ENCODE data around the gene TENM4. TPM values are rescaled to one million over a fixed set of nuclear protein-coding genes. Genes with fewer than 3 reads are reported as not detected.
A peak's percentile ranks its signal among the peaks of the same experiment; 100 is the strongest.

TENM4 gene
- polyA plus RNA-seq, 3 donors, result 21.1 to 26.5 (median 26.0) TPM

DNA sequence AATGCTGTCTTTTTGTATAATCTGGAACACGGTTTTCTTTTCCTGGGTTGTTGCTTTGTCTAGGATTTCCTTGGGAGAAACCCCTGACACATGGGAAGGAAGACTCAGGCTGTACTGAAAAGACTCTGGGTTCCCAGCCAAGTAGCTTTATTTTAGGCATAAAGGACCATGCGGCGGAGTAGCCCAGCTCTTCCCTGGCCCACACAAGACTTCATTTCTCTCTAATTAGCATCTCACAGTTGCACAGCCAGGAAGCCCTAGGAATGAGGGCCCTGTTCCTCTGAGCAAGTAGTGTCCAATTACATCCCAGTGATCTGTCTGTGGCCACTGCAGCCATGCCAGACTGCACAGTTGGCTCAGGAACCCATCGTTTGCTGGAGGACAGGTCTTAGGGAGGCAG is 319.5 kb downstream of the TENM4 start:
- no peak for DNase-seq

DNA sequence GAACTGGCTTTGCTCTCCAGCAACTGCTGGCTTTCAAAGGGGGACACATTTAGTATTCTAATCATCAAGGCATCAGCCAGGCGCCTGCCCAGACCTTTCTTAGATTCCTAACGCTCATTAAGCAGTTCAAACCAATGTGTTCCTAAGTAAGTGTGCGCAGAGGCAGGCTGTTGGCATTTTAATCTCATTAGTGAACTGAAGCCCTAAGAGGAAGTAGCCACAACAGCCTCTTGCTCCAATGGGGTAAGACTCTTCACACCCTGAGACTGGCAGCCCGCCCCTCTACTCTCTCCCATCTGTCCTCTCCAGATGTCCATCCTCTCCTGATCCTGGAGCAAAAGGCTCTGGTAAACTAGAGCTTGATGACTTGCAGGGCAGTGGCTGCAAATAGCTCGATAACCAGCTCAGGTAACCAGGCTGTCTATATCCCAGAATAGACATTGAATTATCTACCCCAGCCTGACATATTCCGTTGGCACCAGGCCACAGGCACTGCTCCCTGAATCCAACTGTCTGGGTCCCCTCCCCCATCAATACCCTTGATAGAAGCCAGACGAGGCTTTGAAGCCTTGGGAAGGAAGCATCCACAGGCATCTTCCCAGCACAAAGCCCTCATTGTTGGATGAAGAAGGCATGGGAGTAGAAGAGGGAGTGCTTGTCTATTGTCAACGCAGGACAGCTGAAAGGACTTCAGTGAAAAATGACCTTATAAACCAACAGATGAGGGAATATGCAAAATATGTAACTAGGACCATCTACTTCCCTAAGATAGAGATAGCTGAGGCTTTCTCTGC is 321.1 kb downstream of the TENM4 start:
- no peak for DNase-seq

DNA sequence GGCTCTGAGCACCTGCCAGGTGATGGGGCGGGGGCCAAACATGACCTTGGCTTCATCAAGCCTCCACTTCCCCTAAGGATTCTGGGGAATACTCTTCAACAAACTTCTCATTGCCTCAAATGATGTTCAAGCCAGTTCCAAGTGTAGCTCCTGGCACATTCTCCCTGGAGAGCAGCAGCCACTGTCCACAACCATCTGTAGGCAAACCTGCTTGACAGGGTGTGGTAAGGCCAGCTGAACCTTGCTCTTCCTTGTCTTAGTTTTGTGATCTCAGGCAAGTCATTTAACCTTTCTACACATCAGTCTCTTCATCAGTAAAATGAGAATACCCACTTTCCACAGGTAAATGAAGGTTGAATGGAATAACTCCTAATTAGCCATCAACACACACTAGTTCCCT is 323.3 kb downstream of the TENM4 start:
- no peak for DNase-seq

DNA sequence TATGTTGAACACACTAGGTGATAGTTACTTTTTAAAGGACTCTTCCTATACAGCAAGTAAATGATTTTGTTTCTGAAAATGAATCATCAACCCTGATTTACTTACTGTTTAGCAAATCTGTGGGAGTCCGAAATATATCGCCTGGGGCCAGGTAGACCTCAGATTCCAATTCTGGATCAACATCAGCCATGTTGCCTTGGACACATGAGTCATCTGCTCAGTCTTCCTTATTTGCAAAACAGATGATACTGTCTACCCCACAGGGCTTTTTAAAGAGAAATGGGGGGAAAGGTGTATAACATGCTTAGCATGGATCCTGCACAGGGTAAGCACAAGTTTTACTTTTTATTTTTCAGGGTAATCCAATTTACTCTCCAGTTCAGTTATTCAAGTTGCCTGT is 324.2 kb downstream of the TENM4 start:
- no peak for DNase-seq

DNA sequence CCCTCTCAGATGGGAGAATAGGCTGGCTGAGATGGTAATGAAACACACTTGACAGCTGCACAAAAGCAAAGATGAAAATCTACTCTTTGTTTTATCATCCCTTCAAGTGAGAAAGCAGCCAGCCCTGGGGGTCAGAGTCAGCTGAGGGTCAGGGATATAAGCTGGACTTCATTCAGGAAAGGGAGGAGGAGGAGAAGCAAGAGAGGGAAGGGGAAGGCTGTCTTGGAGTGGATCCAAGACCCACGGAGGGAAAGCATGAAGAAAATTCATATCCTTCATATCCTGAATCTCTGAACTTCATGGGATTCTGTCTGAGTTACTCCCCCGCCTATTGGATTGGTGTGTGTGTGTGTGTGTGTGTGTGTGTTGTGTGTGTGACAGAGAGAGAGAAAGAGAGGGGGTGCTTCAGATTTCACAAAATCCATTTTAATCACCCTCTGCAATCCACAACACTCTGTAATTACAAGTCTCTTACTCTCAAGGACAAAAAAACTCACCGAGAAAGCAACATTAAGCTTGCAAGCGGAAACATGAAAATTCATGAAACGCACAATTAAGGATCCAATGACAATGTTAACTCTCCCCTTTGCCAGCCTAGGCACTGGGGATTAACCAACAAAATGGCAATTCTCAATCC is 327.7 kb downstream of the TENM4 start:
- peak; percentile 57 for DNase-seq

DNA sequence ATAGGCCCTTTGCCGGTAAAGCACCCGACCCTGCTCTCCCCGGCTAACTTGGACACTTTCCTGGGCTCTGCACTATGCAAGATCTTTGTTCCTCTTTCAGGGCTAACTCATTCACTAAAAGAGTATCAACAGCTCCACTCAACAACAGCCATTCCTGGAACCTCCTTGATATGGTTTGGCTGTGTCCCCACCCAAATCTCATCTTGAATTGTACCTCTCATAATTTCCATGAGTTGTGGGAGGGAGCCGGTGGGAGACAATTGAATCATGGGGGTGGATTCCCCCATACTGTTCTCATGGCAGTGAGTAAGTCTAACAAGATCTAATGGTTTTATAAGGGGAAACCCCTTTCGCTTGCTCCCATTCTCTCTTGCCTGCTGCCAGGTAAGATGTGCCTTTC is 330.0 kb downstream of the TENM4 start:
- DNase-seq, result no peak

DNA sequence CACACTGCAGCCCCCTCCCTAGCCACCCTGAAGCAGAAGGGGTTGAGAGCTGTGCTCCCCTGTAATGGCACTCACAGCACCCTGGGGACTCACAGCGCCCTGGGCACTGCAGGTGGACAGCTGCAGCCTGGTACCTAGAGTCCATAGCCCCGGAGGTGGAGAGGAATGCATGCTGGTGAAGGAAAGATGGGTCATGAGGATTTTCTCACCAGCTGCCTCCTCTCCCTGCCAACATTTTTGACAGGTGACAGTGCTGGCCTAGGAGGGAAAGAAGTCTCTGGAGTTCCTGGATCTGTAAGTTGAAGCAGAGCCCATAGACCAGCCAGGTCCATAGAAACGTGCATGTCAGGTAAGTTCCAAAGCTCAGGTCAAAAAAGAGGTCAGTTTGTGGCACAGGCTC is 330.5 kb downstream of the TENM4 start:
- no peak for DNase-seq

DNA sequence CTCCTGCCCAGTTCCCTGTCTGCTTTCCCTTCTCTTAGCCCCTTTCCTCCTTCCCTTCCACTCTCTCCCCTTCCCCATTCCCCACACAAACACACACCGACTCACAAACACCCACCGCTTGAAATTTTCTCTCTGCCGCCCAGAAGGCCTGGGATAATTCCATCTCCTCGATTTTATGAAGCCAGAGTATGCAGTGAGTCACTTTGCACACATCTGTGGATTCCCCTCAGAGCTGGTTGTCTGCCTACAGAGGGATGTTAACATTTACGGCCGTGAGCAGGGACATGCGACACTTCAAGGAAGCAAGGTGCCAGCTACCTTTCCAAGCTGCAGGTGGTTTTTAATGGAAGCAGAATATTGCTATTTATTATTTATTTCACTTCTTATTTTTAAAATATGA is 332.0 kb downstream of the TENM4 start:
- no peak for DNase-seq

DNA sequence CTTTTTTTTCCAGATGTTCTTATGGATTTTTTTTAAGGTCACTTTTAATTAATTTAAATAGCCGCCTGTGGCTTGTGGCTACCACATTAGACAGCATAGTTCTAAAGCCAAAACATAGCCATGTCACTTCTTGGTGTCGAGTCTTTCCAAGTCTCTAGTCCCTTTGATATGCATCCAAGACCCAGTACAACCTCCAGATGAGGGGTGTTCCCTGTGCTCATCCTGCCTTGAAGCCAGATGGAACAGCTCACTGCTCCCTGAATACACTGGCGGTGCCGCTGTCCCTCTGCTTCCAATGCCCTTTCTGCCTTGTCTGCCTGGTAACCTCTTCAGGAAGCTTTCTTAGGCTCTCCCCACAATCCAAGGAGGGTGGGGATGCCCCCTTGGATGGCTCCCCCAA is 338.0 kb downstream of the TENM4 start:
- no peak for DNase-seq

DNA sequence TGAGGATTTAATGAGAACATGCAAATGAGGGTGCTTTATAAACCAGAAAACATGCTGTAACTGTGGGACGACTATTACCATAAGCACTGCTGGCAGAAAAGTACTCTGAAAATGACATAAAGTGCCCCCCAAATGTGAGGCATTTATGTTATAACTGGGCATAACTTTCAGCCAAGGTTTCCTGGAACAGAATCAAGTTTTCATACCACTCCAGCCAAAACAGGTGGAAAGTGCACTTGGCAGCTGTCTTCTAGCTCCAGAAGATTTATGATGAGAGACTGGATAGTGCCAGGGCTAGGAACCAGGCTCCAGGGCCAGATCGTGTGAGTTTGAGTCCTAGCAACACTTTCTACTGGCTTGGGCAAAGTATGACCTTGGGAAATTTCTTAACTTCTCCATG is 339.2 kb downstream of the TENM4 start:
- no peak for DNase-seq

DNA sequence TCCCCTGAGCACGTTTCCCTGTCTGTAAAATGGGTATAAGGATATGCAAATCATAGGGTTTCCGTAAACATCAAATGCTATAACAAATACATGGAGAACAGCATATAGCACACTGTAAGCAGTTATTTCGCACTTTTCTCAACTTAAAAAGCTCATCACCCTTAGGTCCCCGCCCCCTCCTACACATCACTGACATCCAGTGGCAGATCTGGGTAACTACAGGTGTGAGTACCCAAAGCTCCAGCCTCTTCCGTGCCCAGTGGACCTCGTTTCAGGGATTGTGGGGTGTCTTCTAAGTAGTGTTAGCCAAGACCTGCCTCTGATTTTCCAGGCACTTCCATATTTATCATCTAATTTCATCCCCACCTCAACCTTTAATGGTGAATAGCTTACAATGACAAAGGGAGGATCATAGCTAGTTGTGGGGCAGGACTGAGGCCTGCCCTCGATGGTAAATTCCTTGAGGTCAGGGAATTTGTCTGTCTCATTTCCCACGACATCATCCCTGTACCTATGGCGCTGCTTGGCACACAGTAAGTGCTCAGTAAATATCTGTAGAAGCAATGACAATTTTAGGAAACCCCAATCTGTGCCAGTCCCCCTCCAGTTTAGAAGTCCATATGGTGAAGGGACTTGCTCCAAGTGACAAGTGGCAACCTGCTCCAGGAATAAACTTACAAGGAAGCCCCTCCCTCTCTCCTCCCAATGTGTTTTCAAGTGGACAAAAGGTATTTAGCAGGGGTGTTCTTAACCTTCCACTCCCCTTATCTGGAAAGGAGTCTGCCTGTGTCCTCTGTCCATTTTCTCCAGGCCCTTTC is 340.5 kb downstream of the TENM4 start:
- DNase-seq, result no peak

DNA sequence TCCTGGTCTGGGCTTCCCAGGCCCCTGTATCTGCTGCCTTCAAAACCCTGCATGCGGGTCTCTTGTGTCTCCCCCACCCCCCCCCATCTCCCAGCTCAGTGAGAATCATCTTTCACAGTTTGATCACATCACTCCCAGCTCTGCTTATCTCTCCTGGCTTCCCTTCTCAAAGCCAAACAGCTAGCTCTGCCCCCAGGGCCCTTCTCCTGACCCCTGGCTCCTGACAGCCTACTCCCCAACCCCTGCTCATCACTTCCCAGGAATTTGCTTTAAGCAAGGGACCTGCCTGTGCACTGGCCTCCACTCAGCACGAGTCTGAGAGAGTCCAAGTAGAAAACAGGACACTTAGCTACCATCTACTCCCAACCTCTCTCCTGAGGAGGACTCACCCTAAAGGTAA is 342.7 kb downstream of the TENM4 start:
- no peak for DNase-seq

DNA sequence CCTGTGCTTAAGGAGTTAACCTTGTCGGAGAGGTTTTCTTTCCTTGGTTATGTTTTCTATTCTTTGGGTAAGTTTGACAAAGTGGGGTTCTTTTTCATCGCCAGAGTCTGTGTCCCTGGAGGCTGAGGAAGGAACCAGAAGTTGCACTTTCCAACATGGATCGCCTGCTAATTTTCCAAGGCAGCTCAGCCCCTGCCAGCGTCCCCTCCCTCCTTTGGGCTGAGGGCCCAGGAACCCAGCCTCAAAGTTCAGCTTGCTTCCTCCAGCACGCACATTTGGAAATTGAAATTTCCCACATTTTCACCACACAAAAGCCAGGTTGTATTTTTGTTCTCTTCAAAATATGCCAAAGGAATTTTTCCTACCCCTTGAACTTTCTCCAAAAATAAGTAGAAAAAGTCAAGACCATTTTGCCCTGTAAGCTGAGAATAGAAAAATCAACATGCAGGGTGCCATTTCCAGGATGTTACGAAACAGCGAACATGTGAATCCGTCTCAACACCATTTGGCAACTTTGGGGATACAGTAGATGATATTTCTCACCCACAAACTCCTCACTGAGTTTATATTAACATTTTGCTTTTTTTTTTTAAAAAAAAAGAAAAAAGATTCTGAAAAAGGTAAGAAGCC is 343.5 kb downstream of the TENM4 start:
- DNase-seq, result no peak

DNA sequence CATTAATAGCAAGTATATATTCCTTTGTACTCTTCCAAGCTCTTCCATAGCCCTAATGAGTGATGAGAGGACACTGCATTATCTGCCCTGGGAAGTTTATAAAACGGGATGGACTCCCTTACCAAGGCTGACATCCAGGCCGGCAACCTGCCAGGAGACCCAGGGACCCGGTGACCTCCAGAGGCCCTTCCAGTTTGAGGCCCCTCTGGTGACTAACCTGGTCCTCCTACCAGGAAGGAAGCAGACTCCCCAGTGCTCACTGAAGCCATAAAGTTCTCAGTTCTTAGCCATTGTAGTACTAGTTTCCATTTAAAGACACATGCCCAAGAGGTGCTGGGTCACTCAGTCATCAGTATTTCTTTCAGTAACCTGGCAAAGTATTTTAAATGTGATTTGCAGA is 345.4 kb downstream of the TENM4 start:
- DNase-seq, result no peak

DNA sequence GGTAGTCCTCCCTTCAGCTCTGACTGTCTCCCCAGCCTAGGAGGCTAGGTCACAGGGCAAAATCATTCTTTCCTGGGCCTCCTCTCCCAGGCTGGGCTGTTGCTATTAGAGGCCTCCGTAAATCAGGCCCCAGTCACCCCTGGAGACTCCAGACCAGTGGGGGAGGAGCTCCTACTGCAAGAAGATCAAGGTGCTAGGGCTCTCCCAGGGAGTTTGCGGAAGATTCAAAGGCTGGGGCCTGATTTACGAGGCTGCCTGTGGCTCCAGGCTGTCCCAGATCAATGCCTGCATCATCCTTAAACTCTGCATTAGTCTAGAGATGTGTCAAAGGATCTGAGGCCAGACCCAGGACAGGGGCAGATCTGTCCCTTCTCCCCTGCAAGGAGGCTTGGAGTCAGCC is 346.2 kb downstream of the TENM4 start:
- DNase-seq, result peak; percentile 81

DNA sequence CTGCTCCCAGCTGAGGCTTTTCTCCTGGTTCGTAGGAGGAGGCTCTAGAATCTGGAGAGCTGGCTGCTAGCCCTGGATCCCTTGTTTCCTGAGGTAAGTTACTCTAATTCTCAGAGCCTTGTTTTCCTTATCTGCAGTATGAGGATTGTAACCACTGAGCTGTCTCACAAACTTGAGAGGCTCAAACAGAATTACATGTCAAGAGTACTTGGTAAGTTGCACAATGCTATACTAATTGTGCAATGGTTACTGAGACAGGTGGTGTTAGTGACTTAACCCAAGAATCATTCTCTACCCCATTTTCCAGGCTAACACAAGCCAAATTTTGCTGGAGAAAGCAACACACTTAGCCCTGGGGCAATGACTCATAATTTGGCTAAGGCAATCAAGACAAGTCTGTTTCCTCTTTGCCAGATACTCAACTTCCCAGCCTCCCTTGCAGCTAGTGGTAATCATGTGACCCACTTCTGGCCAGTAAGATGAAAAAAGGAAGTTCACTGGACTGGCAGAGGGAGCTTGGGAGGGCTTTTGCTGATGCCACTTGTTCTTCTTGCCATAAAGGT is 348.0 kb downstream of the TENM4 start:
- no peak for DNase-seq

DNA sequence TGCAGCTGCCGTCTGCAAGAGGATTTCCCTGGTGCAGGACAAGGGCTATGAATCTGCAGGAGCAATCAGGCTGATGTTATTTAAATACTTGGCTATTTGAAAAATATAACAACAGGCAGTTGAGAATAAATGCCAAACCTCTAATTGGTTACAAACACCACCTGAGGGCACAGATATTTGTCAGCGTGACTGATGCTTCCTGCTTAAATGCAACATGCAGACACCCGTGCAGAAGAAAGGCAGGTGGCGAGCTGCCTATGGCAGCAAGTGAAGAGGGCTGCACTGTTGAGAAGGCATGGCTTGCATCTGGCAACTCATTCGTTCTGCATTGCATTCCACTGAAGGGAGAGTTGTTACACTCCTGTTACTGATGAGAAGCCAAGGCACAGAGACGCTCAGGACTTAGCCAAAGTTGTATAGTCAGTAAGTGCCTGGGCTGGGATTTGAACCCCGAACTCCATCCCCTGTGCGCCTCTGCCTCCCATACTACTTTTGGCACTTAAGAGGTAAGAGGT is 350.6 kb downstream of the TENM4 start:
- no peak for DNase-seq

DNA sequence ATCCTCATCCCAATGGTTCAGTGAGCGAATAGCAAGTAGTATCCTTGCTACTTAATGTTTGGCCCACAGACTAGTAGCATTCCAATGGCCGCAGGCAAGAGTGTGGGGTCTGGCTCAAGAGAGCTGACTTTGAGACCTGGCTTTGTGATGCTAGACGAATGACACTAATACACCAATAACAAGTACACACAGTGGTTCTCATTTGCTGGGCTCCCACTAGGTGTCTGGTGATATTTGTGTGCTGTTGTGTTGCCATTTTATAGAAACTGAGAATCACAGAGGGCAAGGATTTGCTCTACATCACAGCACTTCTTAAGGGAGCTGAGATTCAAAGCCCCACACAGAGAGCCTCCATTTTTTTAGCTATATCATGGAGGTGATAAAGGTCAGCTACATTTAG is 351.2 kb downstream of the TENM4 start:
- no peak for DNase-seq

DNA sequence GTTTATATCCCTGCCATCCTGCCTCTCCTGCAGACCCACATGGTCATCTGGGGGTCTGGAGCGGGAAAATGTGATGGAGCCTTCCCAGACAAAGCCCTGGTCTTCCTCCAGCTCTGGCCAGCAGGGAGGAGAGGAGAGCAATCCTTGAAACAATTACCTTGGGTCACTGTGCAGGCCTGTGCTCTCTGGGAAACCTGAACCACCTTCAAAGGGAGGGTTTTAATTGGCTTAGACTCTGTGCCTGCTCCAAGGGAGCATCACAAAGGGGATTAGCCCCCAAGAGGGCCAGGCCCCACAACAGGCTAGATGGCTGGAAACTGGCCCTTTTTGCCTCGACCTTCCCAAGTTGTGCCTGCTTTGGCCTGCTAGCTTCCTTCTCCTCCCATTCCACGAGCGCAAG is 351.9 kb downstream of the TENM4 start:
- no peak for DNase-seq

DNA sequence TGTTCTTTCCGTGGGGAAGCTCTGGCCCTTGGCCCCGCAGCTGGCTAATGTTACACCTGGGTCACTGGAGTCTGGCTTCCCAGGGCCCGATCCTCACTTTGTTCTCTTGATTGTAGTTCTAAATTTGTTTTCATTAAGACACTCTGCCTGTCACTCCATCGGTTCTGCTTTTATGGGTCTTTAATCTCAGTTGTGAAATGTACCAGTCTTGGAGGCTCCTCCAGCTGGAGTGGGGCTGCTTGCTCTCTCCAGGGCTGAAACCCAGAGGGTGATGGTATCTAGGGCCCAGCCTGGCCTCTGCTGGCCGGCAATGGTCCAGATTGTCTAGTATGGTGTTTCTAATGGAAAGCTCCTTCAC is 352.9 kb downstream of the TENM4 start:
- no peak for DNase-seq

DNA sequence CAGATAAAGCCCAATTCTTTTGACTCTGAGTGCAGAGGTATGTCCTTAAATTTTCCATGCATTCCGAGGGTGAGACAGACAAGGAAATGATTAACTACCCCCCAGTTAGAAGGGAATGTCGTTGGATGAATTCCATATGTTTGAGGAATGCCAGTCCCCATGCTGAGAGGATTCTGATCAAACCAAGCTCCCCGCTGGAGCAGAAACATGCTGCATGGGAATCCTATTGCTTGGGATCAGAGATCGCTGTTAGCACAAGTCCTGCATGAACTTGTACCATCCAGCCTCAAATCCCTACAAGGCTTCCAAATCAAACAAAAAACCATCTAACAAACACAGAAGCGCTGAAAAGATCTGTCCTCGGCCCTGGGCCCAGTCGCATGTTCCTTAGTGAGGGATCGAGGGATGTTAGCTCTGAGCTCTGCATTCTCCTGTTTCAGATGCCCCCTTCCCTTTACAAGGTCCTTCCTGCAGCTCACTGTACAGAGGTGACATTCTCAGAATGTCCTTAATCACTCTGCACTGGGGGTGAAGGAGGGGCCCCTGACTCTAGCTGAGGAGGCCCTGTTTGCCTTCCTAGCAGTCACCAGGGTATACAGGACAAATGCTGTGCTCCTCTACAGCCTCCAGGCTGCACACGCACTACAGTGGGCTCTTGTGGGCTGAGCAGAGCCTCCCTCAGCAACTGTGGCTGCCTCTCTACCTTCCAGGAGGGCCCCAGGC is 353.4 kb downstream of the TENM4 start:
- DNase-seq, result no peak
